ENCODE results near the gene VENTX.

GRCh38 chr10:133235265-133235855 is 2.3 kb upstream of the VENTX start:
- TF ChIP-seq CTCF (conservative IDR thresholded peaks at IDR 0.05) (no peak), ZFX (IDR thresholded peaks at IDR 0.05) (no peak)

All from C4-2B (cell line).